Keratinocyte (primary cell): Measurements from ENCODE around the gene RAMP1.

ENCODE experiments used
- CTCF ChIP-seq, 3 experiments: IDR thresholded peaks in 1 of 3; conservative IDR thresholded peaks in 1 of 3; optimal IDR thresholded peaks in 1 of 3; 2 replicates in 2 of 3; 3 replicates in 1 of 3; pipeline versions ENCODE3 to v1.5.1; 2011; ENCODE audit warnings: low read length in 3 of 3, mild to moderate bottlenecking in 3 of 3, moderate library complexity in 2 of 3, control low read depth in 1 of 3, inconsistent platforms in 1 of 3; ENCODE audit not compliant: insufficient read depth in 2 of 3; ENCODE audit errors: extremely low read depth in 1 of 3
- EZH2 ChIP-seq: IDR thresholded peaks from one replicate; pipeline ENCODE4 v1.6.1; 2012; ENCODE audit warnings: inconsistent platforms, mild to moderate bottlenecking, low read length, moderate library complexity

GRCh38 chr2:237935740-237936452, 76.5 kb downstream of the RAMP1 start:
- TF ChIP-seq CTCF (optimal IDR thresholded peaks at IDR 0.05 in 1 of 3, IDR thresholded peaks at IDR 0.05 in 1 of 3, conservative IDR thresholded peaks at IDR 0.05 in 1 of 3; ENCODE audit: extremely low read depth in 1 of 3, insufficient read depth in 2 of 3, low read length in 3 of 3) (no peak), EZH2 (no peak)
